ENCODE measurements around the gene DERL2.
"Not testable (repeated sequence)": the region's sequence is repeated elsewhere in the genome, so short reads cannot be mapped to it uniquely, and the experiment has no call there.

Gene DERL2

DNA sequence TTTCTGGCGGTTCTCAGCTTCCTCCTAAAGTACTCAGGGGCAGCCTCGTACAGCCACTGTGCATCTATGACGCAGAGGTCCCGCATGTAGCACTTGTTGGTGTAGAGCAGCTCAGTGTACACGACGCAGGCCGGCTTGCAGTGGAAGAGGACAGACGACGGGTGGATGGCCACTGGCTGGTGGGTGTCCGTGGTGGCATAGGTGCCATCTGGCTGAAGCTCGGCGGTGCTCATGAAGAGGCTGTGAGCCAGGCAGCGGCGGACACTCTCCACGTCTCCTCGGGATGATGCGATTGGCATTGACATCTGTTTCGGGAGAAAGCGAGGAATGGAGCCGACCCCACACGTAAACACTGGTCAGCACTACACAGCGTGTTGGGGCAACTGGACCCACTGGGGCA, 41.8 kb downstream of the DERL2 start:
- no peak for DNase-seq (ENCODE audit: low read depth in 1 of 2, low spot score in 1 of 2)
- TF ChIP-seq JUND (IDR thresholded peaks at IDR 0.05; ENCODE audit: low read depth), result no peak
- in situ Hi-C loops (cut with HindIII; ENCODE audit: low pct_unique_long_range_greater_than_20kb, low sequenced_read_pairs), result no loop called here

DNA sequence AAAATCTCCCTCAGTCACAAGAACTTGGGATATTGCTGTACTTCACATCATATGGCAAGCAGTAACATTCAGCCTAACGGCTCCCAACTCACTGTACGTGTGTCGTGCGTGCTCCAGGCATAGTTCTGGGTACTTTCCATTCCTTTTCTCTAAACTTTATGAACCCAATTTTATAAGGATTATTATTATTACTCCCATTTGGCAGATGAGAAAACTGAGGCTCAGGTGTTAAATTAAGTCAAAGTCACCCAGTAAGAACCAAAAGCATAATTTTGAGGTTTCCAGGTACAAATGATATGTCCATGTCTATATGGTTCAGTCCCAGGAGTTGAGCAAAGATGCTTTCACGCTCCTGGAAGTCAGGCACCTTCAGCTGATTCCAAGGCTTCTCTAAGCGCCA, 42.2 kb downstream of the DERL2 start:
- TF ChIP-seq JUND (IDR thresholded peaks at IDR 0.05; ENCODE audit: low read depth), result no peak
- in situ Hi-C loops (cut with HindIII; ENCODE audit: low pct_unique_long_range_greater_than_20kb, low sequenced_read_pairs), result no loop called here
- no peak for DNase-seq (ENCODE audit: low read depth in 1 of 2, low spot score in 1 of 2)

DNA sequence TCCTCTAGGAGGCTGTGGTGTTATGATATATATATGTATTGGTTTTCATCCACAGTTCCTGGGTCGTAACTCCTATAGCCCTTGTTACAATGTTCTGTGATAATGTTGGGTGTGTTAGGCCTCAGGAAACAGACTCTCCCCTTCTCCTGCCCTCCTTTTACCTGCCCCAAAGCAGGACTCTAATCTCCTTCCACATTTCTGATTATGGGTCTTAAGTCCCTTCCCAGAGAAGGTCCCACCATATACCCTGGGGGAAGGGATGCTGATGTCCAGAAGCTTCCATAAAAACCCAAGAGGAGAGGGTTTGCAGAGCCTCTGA, 46.6 kb downstream of the DERL2 start:
- DNase-seq (ENCODE audit: low read depth in 1 of 2, low spot score in 1 of 2), result no peak
- no peak for TF ChIP-seq JUND (IDR thresholded peaks at IDR 0.05; ENCODE audit: low read depth)
- in situ Hi-C loops (cut with HindIII; ENCODE audit: low pct_unique_long_range_greater_than_20kb, low sequenced_read_pairs), result no loop called here

DNA sequence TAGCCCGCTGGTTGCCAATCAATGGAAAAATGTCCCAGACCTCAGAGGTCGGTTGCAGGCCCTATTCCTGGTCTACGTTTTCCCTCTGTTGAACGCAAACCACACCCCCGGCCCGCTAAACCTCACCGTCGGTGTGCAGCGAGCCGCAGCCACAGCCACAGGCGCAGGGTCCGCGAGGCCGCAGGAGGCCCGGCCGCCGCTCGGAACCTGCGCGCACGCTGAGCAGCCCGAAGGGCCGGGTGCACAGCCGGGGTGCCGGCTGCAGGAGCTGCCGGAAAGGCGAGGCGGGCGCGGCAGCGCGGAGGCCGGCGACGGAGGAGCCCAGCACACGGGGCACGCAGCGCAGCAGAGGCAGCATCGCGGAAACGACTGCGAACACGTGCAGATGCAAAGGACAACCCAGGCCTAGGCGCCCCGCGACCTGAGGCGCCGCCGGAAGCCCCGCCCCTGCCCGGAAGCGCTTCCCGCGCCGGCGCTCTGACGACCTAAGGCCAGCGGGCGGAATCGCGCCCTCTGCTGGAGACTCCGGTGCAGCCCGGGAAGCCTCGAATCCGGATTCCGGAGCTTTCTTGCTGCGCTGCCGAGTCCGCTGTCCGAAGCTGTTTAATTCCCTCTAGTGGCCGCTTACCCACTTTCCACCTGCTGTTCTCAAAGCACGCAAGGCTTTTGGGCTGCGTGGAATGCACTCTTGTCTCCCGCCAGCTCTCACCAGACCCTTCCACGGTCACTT, 47.1 kb downstream of the DERL2 start, which contains the start of gene C1QBP:
Gene C1QBP (minus strand): TSS at position 440 of the 730 bp plus-strand sequence. CDS start 82 bp downstream, at position 358.
- no peak for TF ChIP-seq JUND (IDR thresholded peaks at IDR 0.05; ENCODE audit: low read depth)
- in situ Hi-C loops (cut with HindIII; ENCODE audit: low pct_unique_long_range_greater_than_20kb, low sequenced_read_pairs), result no loop called here
- peak; percentile 81 to 94 for DNase-seq (ENCODE audit: low read depth in 1 of 2, low spot score in 1 of 2)

DNA sequence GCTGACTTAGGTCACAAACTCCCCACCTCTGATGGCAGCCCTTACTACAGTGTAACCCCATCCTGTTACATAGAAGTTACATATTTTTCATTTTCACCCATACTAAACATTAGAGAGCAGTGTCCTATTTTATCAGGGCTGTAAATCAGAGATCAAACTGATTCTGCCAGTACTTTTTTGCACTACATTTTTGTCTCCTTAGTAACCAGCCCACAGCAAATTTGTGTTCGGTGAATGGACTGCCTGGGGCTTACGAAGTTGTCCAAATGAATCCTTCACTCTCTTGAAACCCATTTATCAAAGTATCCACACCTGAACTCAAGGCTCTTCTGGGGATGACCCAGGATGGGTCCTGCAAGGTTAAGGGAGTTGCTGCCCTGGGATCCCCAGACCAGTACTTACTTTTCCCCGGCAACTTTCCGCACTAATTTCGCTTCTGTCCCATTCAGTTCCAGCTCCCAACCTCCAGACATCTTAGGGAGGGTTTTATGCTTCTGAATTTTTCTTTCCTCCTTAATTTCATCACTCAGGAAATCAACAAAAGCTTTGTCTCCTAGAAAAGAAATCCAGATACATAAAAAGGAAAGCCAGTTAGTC, 48.2 kb downstream of the DERL2 start:
- DNase-seq (ENCODE audit: low read depth in 1 of 2, low spot score in 1 of 2), result no peak
- in situ Hi-C loops (cut with HindIII; ENCODE audit: low pct_unique_long_range_greater_than_20kb, low sequenced_read_pairs), result no loop called here
- no peak for TF ChIP-seq JUND (IDR thresholded peaks at IDR 0.05; ENCODE audit: low read depth)

DNA sequence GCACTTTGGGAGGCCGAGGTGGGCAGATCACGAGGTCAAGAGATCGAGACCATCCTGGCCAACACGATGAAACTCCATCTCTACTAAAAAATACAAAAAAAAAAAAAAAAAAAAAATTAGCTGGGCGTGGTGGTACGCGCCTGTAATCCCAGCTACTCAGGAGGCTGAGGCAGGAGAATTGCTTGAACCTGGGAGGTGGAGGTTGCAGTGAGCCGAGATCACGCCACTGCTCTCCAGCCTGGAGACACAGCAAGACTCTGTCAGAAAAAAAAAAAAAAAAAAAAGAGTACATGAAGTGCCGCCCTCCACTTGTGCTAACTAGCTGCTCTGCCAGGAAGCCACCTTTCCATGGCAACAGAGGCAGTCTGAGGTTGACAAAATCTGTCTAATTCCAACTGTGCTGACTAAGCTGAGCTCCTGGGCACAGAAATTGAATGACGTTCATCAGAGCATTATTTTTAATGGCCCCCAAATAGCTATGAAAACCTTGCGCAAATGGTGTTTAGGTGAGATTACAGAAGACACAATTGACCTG, 50.1 kb downstream of the DERL2 start:
- in situ Hi-C loops (cut with HindIII; ENCODE audit: low pct_unique_long_range_greater_than_20kb, low sequenced_read_pairs); DNase-seq (ENCODE audit: low read depth in 1 of 2, low spot score in 1 of 2): not testable (repeated sequence)

DNA sequence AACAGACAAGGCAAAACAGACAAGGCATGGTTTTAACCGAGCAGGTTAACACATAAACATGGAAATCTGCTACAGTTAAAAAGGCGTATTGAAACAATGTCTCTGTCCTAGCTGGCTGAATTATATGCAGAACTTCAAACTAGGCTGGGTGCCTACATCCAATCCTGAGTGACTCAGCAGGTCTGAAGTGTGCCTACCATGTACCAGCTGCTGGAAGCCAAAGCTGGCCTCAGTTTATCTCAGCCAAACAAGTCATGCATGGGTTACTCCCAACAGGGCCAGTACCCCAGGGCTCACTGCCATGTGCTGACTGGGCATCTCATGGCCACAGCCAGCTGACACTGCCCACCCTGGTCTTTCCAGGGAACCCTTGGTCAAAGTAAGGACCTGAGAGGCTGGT, 51.0 kb downstream of the DERL2 start:
- TF ChIP-seq JUND (IDR thresholded peaks at IDR 0.05; ENCODE audit: low read depth), result no peak
- no peak for DNase-seq (ENCODE audit: low read depth in 1 of 2, low spot score in 1 of 2)
- in situ Hi-C loops (cut with HindIII; ENCODE audit: low pct_unique_long_range_greater_than_20kb, low sequenced_read_pairs), result no loop called here

DNA sequence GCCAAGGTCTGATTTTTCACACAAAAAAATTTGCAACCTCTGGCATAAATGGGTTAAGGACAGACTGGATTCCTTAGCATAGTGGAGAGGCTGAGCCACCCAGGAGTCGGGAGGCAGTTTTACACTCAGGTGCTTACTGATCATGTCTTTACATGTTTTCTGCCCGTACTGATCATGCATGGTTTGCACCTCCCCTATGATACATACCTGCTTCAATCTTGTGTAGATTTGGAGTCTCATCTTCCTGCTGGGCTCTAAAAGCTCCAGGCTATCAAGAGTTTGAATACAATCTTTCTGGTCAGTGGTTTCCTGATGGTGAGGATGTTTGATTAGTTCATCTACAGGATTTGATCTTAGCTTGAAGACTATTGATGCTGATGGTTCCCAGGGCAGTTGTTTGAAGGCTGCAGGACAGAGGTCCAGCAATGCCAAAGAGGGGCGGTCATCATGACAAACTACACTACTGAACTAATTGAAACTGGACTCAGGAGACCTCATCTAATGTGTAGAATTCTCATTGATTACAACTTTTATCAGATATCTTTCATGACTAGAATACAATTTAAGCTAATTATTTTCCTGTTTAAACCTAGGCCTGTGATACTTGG, 53.9 kb downstream of the DERL2 start:
- in situ Hi-C loops (cut with HindIII; ENCODE audit: low pct_unique_long_range_greater_than_20kb, low sequenced_read_pairs), result no loop called here
- DNase-seq (ENCODE audit: low read depth in 1 of 2, low spot score in 1 of 2), result no peak
- TF ChIP-seq JUND (IDR thresholded peaks at IDR 0.05; ENCODE audit: low read depth), result no peak

DNA sequence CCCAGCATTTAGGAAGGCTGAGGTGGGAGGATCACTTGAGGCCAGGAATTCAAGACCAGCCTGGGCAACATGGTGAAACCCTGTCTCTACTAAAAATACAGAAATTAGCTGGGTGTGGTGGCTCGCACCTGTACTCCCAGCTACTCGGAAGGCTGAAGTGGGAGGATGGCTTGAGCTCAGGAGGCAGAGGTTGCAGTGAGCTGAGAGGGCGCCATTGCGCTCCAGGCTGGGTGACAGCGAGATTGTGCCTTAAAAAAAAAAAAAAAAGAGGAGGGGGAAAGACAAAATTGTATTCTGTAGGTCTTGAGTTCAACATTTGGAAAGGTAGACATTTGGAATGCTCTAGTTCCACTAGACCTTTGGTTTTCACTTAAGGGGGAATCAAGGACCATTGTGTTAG, 54.7 kb downstream of the DERL2 start:
- in situ Hi-C loops (cut with HindIII; ENCODE audit: low pct_unique_long_range_greater_than_20kb, low sequenced_read_pairs); DNase-seq (ENCODE audit: low read depth in 1 of 2, low spot score in 1 of 2): not testable (repeated sequence)

DNA sequence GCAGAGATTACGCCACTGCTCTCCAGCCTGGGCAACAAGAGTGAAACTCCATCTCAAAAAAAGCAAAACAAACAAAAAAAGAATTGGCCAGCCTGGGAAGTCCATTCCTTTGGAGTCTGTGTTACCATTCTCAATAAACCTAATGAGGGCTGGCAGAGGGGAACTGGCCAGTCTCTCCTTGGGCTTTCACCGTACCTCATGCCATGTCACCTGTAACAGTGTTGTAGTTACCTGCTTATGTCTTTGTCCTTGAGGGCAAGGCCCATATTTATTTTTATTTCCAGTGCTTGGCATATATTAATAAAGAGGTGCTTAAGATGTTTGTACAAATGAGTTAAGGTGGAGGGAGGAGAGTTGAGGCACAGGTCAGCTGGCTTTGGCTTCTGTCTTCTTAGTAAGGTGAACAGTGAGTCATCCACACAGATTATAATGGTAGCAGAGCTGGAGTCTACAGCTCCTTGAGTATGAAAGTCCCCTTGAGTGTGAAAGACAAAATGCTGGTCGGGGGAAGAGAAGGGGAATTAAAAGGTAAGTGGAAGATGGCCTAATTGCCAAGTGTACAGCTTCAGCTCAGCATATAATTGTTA, 55.5 kb downstream of the DERL2 start:
- TF ChIP-seq JUND (IDR thresholded peaks at IDR 0.05; ENCODE audit: low read depth), result no peak
- in situ Hi-C loops (cut with HindIII; ENCODE audit: low pct_unique_long_range_greater_than_20kb, low sequenced_read_pairs), result no loop called here
- DNase-seq (ENCODE audit: low read depth in 1 of 2, low spot score in 1 of 2), result no peak

DNA sequence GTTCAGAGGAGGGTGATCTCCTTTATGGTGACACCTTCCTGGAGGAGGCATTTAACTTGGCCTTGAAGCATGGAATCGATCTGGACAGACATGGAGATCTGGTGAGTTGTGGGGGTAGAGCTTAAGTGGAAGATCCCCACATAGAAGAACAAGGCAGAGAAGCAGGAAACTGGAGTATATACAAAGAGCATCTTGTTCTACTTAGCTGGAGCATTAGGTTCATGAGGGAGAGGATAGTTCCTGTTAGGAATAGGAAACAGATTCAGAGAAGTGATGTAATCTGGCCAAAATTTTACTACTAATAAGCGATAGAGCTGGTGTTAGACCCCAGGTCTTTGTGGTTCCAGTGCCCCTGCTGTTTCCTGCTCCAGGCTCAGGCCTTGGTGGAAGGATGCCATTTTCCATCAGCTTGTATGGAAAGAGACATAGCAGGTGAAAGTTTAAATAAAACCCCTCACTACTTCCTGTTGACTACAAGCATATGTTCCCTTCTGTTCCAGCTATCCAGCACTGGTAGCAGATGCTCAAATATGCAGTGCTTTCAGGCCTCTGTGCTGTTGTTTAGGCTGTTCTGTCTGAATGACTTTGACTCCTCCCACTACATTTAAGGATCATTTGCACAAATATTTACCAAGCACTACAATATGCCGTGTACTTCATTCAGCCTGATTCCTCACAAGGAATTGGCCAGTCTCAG, 56.6 kb downstream of the DERL2 start:
- TF ChIP-seq JUND (IDR thresholded peaks at IDR 0.05; ENCODE audit: low read depth), result no peak
- in situ Hi-C loops (cut with HindIII; ENCODE audit: low pct_unique_long_range_greater_than_20kb, low sequenced_read_pairs), result no loop called here
- peak in 1 of 2 experiments; percentile 25 for DNase-seq (ENCODE audit: low read depth in 1 of 2, low spot score in 1 of 2)

DNA sequence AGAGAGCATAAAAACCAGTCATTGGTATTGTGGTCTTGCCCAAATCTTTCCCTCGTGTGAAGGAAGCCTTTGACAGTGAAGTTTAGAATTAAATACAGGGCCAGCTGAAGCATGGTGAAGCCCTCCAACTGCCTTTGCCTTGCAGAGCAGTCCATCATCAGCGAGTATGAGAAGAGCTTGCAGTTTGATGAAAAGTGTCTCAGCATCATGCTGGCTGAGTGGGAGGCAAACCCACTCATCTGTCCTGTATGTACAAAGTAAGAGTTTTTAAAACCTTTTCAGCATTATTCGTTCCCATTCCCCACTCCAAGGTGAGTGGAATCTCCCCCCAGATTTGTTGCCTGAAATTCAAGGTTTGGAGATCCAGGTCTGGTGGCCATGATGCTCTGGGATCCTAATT, 60.2 kb downstream of the DERL2 start:
- no peak for DNase-seq (ENCODE audit: low read depth in 1 of 2, low spot score in 1 of 2)
- TF ChIP-seq JUND (IDR thresholded peaks at IDR 0.05; ENCODE audit: low read depth), result no peak
- in situ Hi-C loops (cut with HindIII; ENCODE audit: low pct_unique_long_range_greater_than_20kb, low sequenced_read_pairs), result no loop called here

Measured in T47D (cell line).